Upper lobe of right lung (tissue), 1 donor: ENCODE results near the gene TEAD3. TPM values are rescaled to one million over a fixed set of nuclear protein-coding genes. Genes with fewer than 3 reads are reported as not detected.

Source experiments
- ATAC-seq: fragments of 200-7000 bp; cut with Tn5 transposase; one replicate; pipeline ENCODE4 v1.9.1; 2020; ENCODE audit warnings: mild to moderate bottlenecking, moderate library complexity
- DNase-seq: peaks from one replicate; pipeline ENCODE4 v3.0.0-alpha.2; 2020
- H3K27ac ChIP-seq: fragments of 200-600 bp; one replicate; pipeline ENCODE4 v1.8.0; 2022
- H3K27me3 ChIP-seq: fragments of 200-600 bp; one replicate; pipeline ENCODE4 v1.8.0; 2022; ENCODE audit warnings: mild to moderate bottlenecking
- H3K36me3 ChIP-seq: fragments of 200-600 bp; one replicate; pipeline ENCODE4 v1.8.0; 2022
- H3K4me1 ChIP-seq: fragments of 200-600 bp; one replicate; pipeline ENCODE4 v1.8.0; 2022
- H3K4me3 ChIP-seq: fragments of 200-600 bp; one replicate; pipeline ENCODE4 v1.8.0; 2022; ENCODE audit warnings: mild to moderate bottlenecking
- H3K9me3 ChIP-seq: fragments of 200-600 bp; one replicate; pipeline ENCODE4 v1.8.0; 2022
- CTCF ChIP-seq: fragments of 200-600 bp; IDR thresholded peaks from one replicate; pipeline ENCODE4 v1.8.0; 2022; ENCODE audit warnings: antibody characterized with exemption
- intact Hi-C: fragments of 100-400 bp; cut with DNase I; formaldehyde crosslinking; loops from one replicate; pipeline ENCODE4 v1.11.0; 2022
- total RNA-seq: library from RNA; stranded (reverse); fragmentation: NEBNext Ultra II Directional; extraction: Animal tissue kit (Norgen Biotek cat#: 25700); gene quantifications from one replicate; pipeline ENCODE4 v1.2.1, GENCODE V29; 2021
- donor health status: DM: no; HTN: yes; CAD: no; lungs with severe emphysema.

Gene TEAD3
- total RNA-seq, 1 donor from 2014 or later = 23.4 TPM

- H3K27ac ChIP-seq = no peak overlapping the region
- no peak overlapping the region for H3K4me3 ChIP-seq
- intact Hi-C loops = no loop called here
- peaks cover 22% of the 10 kb centered on the region for H3K27me3 ChIP-seq
- H3K4me1 ChIP-seq = no peaks in the 10 kb centered on the region
- DNase-seq (no peak), ATAC-seq (no peak)
- no peaks in the 10 kb centered on the region for H3K36me3 ChIP-seq
- TF ChIP-seq CTCF = no peak
- H3K9me3 ChIP-seq = no peaks in the 10 kb centered on the region
Measured at GRCh38 chr6:35514587-35514986, 17.7 kb upstream of the TEAD3 start.

GRCh38 chr6:35512740-35513139 lies 15.9 kb upstream of the TEAD3 start, which contains the start of gene TULP1:
Gene TULP1 (minus strand): TSS chr6:35512896. CDS start chr6:35512858, 38 bp downstream.
- TF ChIP-seq CTCF = no peak
- intact Hi-C loops = no loop called here
- H3K4me1 ChIP-seq = no peaks in the 10 kb centered on the region
- no peaks in the 10 kb centered on the region for H3K36me3 ChIP-seq
- no peak for ATAC-seq
- no peaks in the 10 kb centered on the region for H3K9me3 ChIP-seq
- no peak for DNase-seq
- no peak within 1 kb of the TSS for H3K27ac ChIP-seq
- no peak within 1 kb of the TSS for H3K4me3 ChIP-seq
- peaks cover 31% of the 10 kb centered on the region for H3K27me3 ChIP-seq

- H3K4me3 ChIP-seq = no peak overlapping the region
- TF ChIP-seq CTCF = no peak
- no peak overlapping the region for H3K27ac ChIP-seq
- DNase-seq (no peak), ATAC-seq (no peak)
- H3K36me3 ChIP-seq = no peaks in the 10 kb centered on the region
- H3K4me1 ChIP-seq = no peaks in the 10 kb centered on the region
- peaks cover 31% of the 10 kb centered on the region for H3K27me3 ChIP-seq
- H3K9me3 ChIP-seq = no peaks in the 10 kb centered on the region
- intact Hi-C loops = no loop called here
Measured at GRCh38 chr6:35512006-35512405, 15.1 kb upstream of the TEAD3 start.

GRCh38 chr6:35511562-35511941 lies 14.7 kb upstream of the TEAD3 start:
- peaks cover 31% of the 10 kb centered on the region for H3K27me3 ChIP-seq
- DNase-seq (no peak), ATAC-seq (no peak)
- H3K36me3 ChIP-seq = no peaks in the 10 kb centered on the region
- no peak overlapping the region for H3K27ac ChIP-seq
- H3K4me1 ChIP-seq = no peaks in the 10 kb centered on the region
- TF ChIP-seq CTCF = no peak
- no peaks in the 10 kb centered on the region for H3K9me3 ChIP-seq
- H3K4me3 ChIP-seq = no peak overlapping the region
- intact Hi-C loops = no loop called here

GRCh38 chr6:35510916-35511561 lies 14.2 kb upstream of the TEAD3 start:
- H3K9me3 ChIP-seq = no peaks in the 10 kb centered on the region
- intact Hi-C loops = no loop called here
- no peak overlapping the region for H3K27ac ChIP-seq
- no peak overlapping the region for H3K4me3 ChIP-seq
- TF ChIP-seq CTCF = no peak
- ATAC-seq (no peak), DNase-seq (no peak)
- peaks cover 31% of the 10 kb centered on the region for H3K27me3 ChIP-seq
- no peaks in the 10 kb centered on the region for H3K4me1 ChIP-seq
- no peaks in the 10 kb centered on the region for H3K36me3 ChIP-seq

- no peak for TF ChIP-seq CTCF
- H3K4me1 ChIP-seq = no peaks in the 10 kb centered on the region
- no peak for DNase-seq
- no peak for ATAC-seq
- peaks cover 31% of the 10 kb centered on the region for H3K27me3 ChIP-seq
- no peak overlapping the region for H3K27ac ChIP-seq
- H3K36me3 ChIP-seq = no peaks in the 10 kb centered on the region
- H3K4me3 ChIP-seq = no peak overlapping the region
- H3K9me3 ChIP-seq = no peaks in the 10 kb centered on the region
- intact Hi-C loops = no loop called here
Measured at GRCh38 chr6:35508542-35508941, 11.7 kb upstream of the TEAD3 start.
